H4 (cell line): ENCODE data around the gene YJU2. TPM values are rescaled to one million over a fixed set of nuclear protein-coding genes. Genes with fewer than 3 reads are reported as not detected.
"Not testable (repeated sequence)": the region's sequence is repeated elsewhere in the genome, so short reads cannot be mapped to it uniquely, and the experiment has no call there.

Experiments
- DNase-seq: peaks from one replicate; pipeline ENCODE4 v3.0.0-alpha.2; 2015; ENCODE audit warnings: low spot score
- total RNA-seq: library from RNA; depleted of rRNA; stranded (reverse); fragments of >200 nt; shearing (Covaris generic); gene quantifications from 2 replicates; pipeline ENCODE4 v1.2.3, GENCODE V29; 2014

Gene YJU2
- total RNA-seq, 1 experiment from 2014 or later, result 20.9 TPM

- no peak for DNase-seq
Observed at GRCh38 chr19:4228765-4229178, 18.1 kb upstream of the YJU2 start.

GRCh38 chr19:4229179-4229931 lies 17.5 kb upstream of the YJU2 start, which contains the start of gene EBI3:
Gene EBI3, plus strand, starts transcription at chr19:4229523. Its CDS starts 28 bp downstream, at chr19:4229551.
- no peak for DNase-seq

GRCh38 chr19:4230237-4230636 lies 16.6 kb upstream of the YJU2 start:
- not testable (repeated sequence) for DNase-seq

- not testable (repeated sequence) for DNase-seq
Observed at GRCh38 chr19:4231521-4231920, 15.4 kb upstream of the YJU2 start.

GRCh38 chr19:4232139-4232538 lies 14.7 kb upstream of the YJU2 start:
- DNase-seq, result not testable (repeated sequence)

- DNase-seq, result no peak
Observed at GRCh38 chr19:4232614-4233281, 14.1 kb upstream of the YJU2 start.

GRCh38 chr19:4233282-4233853 lies 13.5 kb upstream of the YJU2 start:
- DNase-seq, result peak; percentile 32

- DNase-seq, result no peak
Observed at GRCh38 chr19:4234142-4234861, 12.6 kb upstream of the YJU2 start.

GRCh38 chr19:4234862-4235201 lies 12.0 kb upstream of the YJU2 start:
- DNase-seq, result no peak

- DNase-seq, result not testable (repeated sequence)
Observed at GRCh38 chr19:4237510-4237909, 9.4 kb upstream of the YJU2 start.

GRCh38 chr19:4238831-4239230 lies 8.0 kb upstream of the YJU2 start:
- DNase-seq, result no peak

GRCh38 chr19:4241824-4242430 lies 5.0 kb upstream of the YJU2 start:
- no peak for DNase-seq

- DNase-seq, result not testable (repeated sequence)
Observed at GRCh38 chr19:4245938-4246337, 942 bp upstream of the YJU2 start.

- no peak for DNase-seq
Observed at GRCh38 chr19:4256563-4256962, 9.7 kb downstream of the YJU2 start.

GRCh38 chr19:4257025-4257424 lies 10.1 kb downstream of the YJU2 start:
- DNase-seq, result no peak

- no peak for DNase-seq
Observed at GRCh38 chr19:4258181-4258580, 11.3 kb downstream of the YJU2 start.

GRCh38 chr19:4260613-4261191 lies 13.8 kb downstream of the YJU2 start:
- DNase-seq, result no peak

GRCh38 chr19:4264812-4265211 lies 17.9 kb downstream of the YJU2 start:
- no peak for DNase-seq

- DNase-seq, result no peak
Observed at GRCh38 chr19:4266253-4267000, 19.5 kb downstream of the YJU2 start.

GRCh38 chr19:4267101-4267900 lies 20.4 kb downstream of the YJU2 start:
- DNase-seq, result peak; percentile 64
